ENCODE data around the gene EPHA10.
"Not testable (repeated sequence)": the region's sequence is repeated elsewhere in the genome, so short reads cannot be mapped to it uniquely, and the experiment has no call there.

EPHA10 gene

DNA sequence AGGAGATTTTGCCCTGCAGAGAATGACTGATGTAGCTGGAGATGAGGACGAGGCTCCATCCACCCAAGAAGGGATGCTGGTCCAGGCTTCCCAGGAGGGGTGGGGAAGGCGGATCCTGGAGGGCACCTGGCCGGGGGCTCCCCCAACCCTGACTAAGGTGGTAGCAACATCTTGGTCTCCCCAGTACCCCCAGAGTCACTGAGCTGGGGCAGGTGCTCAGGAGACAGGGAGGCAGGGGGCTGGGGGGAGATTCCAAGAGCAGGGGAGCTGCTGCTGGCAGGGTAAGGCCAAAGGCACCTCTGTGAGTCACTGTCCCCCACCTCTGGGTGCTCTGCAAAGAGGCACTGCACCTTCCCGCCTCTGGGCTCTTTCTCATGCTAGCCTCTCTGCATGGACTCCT, 48.6 kb downstream of the EPHA10 start:
- DNase-seq: no peak

- DNase-seq: no peak
Observed at GRCh38 chr1:37714689-37715088, 50.2 kb downstream of the EPHA10 start.

- no peak for DNase-seq
Observed at GRCh38 chr1:37714226-37714625, 50.7 kb downstream of the EPHA10 start.

DNA sequence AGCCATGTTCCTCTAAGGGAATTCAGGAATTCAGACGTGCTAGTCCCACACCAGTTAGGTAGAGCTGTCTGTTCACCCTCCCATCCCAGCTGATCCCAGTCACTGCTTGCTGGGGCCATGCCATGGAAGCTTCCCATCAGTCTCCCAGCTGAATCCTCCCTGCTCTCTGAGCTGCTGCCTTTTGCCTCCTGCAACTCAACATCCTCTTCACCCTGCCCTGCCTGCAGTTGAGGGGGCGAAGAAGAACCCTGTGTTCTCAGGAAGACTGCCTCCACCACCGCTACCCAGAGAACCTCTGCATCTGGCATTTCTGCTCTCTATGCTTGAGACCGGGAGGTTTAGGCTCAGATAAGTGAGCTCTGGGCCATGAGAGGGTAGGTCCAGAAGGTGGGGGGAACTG, 56.4 kb downstream of the EPHA10 start:
- no peak for DNase-seq

DNA sequence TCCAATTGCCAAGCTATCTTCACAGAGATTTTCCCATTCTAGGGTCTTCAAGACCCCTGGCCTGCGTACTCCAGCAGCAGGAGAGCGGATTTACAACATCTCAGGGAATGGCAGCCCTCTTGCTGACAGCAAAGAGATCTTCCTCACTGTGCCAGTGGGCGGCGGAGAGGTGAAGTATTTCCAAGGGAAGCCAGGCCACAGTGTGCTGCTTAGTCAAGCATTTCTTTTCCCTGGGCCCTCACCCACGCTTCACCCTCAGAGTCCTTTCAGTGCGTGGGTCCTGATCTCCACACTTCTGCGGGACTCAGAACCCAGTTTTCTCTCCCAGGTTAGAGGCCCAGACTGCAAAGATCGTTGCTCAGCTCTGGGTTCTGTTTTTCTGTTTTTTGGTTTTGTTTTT, 59.5 kb downstream of the EPHA10 start:
- no peak for DNase-seq

- no peak for DNase-seq
Observed at GRCh38 chr1:37704966-37705365, 60.0 kb downstream of the EPHA10 start.

GRCh38 chr1:37703061-37703460, 61.9 kb downstream of the EPHA10 start:
- DNase-seq: no peak

GRCh38 chr1:37701051-37701450, 63.9 kb downstream of the EPHA10 start:
- no peak for DNase-seq

DNA sequence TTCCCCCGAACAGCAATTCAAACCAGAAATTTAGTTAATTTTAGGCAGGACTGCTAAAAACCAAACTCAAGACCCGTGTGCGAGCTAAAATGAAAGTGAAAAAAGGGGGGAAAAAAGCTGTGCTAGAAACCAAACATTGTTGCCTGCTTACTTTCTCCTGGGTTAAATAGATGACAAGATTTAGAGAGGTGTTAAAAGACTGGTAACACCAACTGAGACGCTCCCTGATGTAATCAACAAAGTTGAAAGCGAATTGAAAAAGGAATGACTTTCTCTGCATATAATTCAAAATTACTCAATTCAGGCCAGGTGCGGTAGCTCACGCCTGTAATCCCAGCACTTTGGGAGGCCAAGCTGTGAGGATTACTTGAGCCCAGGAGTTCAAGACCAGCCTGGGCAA, 65.8 kb downstream of the EPHA10 start:
- no peak for DNase-seq

DNA sequence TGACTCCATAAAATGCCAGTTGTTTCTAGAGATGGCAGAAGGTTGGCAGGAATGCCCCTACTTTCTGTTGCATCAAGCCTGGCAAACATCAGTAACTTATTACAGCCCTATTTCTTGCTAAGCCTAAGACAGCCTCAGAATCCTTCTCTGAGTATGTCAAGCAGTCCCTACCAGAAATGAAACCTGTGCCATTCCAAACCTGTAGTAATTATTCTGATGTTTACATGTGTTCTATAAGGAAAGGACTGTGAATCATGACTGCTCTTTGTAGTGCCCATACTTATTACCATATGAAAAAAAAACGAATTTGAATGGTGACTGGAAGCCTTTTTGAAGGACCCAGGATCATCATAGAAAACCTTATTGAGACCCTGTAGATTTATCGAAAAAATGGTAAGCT, 67.2 kb downstream of the EPHA10 start:
- DNase-seq: no peak

DNA sequence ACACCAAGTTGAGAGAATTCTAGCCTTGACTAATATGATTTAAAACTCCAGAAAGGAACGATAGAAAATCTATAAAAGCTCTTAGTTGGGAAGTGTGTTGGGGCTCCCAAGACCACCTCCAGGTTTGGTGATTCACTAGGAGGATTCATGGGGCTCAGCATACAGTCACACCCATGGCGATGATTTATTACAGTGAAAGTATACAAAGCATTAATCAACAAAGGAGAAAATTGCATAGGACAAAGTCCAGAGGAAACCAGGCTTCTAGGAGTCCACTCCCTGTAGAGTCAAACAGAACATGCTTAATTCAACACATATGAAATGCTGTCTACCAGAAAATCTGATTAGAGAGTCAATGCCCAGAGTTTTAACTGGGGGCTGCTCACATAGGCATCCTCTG, 67.8 kb downstream of the EPHA10 start:
- DNase-seq: no peak

DNA sequence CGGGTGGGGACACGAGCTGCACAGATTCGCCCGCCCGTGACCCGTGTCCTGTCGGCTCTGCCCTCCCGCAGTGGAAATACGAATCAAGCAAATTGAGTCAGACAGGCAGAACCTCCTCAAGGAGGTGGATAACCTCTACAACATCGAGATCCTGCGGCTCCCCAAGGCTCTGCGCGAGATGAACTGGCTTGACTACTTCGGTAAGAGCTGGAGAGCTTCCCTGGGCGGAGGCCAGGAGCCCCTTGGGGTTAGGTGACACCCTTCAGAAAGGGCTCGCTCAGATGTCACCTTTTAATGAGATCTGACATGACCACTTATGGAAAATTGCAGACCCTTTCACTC, 72.1 kb downstream of the EPHA10 start:
- DNase-seq: no peak

- peak; percentile 88 for DNase-seq
Observed at GRCh38 chr1:37692078-37692833, 72.7 kb downstream of the EPHA10 start, which contains the start of gene CDCA8. Gene CDCA8, plus strand, starts transcription at chr1:37692516. Its CDS starts 175 bp downstream, at chr1:37692691.

DNA sequence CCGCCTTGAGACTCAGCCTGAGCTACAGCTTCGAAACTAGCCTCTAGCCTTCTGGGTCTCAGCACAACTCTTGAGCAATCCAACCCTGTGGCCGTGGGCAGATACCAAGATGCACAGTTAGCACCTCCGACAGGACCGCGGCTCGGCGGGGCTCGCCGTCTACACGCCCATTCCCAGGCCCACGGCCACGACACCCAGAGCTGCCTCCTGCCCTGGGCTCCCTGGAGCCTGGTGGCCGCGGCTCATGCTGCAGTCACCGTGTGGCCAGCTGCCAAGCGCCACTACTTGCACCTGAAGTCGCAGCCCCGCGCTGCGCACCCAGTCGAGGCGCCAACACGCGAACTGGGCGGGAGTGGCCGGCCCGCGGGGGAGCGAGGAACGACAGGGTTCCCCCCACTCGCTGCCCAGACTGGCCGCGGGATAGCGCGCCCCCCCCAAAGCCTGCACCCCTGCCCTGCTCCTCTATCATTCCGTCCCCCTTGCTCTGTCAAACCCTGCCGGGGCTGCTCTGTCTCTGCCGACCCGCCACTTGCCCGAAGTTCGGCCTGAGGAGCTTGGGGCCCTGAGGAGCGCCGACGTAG, 73.3 kb downstream of the EPHA10 start:
- DNase-seq: peak; percentile 86

DNA sequence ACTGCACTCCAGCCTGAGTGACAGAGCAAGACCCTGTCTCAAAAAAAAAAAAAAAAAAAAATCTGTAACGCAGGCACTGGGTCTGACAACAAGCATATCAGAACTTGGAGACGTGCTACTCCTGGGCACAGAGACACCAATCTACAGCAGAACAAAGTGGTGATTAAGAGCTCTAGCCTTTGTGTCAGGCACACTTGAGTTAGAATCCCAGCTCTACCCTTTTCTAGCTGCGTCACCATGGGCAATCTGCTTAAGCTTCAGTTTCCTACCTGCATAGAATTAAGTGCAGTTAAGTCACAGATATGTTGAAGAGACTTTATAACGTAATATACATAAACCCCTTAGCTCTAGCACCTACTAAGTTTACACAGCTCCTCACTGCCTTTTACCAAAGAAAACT, 76.0 kb downstream of the EPHA10 start:
- no peak for DNase-seq

GRCh38 chr1:37687764-37688163, 77.2 kb downstream of the EPHA10 start:
- not testable (repeated sequence) for DNase-seq

- DNase-seq: no peak
Observed at GRCh38 chr1:37685722-37686121, 79.2 kb downstream of the EPHA10 start.

- not testable (repeated sequence) for DNase-seq
Observed at GRCh38 chr1:37684182-37684581, 80.7 kb downstream of the EPHA10 start.

- DNase-seq: peak; percentile 51
Observed at GRCh38 chr1:37682334-37682987, 82.5 kb downstream of the EPHA10 start.

GRCh38 chr1:37680933-37681332, 84.0 kb downstream of the EPHA10 start:
- no peak for DNase-seq

- DNase-seq: no peak
Observed at GRCh38 chr1:37677808-37678207, 87.1 kb downstream of the EPHA10 start.

DNA sequence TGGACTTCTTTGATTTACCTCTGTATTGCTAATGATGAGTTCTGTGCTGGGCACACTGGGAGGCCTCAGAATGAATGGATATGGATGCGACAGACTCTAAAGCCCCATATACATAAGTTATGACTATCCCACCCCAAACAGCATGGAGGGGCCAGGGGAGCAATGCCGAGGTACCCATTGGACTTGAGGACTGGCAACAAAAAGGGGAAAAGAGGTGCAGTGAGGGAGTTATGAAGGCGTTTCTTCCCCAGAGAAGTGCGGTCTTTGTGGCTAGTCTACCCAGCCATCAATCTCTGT, 87.8 kb downstream of the EPHA10 start:
- DNase-seq: no peak

GRCh38 chr1:37676281-37677142, 88.4 kb downstream of the EPHA10 start:
- DNase-seq: peak; percentile 42

Data from right kidney (tissue), 1 donor.